ENCODE data around the gene CAV2.

CAV2 gene

GRCh38 chr7:116525298-116525912 is 25.9 kb downstream of the CAV2 start:
- DNase-seq: no peak

DNA sequence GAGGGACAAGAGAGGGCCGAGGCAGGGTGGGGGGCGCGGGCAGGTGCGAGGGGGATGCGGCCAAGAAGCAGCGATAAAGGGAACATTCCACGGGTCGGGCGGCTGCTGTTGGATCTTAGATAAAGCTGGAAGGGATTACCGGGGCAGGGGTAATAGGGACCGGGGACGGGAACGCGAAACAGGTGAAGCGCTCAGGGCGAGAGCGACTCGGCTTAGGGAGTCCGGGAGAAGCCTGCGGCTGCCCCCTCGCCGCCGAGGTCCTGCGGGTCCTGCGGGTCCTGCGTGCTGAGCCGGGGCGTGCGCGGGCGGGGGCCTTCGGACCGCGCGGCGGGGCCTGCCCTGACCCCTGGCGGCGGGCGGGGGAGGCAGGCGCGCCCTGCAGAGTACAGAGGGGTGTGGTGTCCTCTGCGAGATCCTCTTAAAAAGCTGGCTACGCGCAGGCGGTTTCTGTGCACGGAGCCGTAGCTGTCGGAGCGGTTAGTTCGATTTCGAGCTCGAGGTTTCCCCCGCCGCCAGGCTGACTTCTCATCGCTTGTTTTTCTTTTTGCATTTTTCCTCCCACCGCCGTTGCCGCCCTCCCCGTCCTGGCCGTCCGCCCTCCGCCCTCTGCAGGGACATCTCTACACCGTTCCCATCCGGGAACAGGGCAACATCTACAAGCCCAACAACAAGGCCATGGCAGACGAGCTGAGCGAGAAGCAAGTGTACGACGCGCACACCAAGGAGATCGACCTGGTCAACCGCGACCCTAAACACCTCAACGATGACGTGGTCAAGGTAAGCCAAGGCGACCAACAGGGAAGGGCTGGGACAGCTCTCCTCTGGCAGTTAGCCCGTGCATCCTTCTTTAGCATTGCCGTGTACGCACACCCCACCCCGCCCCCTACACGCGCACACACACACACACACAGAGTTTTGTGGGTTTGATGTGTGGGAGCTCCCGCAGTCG is 26.6 kb downstream of the CAV2 start:
- peak; percentile 25 for DNase-seq

DNA sequence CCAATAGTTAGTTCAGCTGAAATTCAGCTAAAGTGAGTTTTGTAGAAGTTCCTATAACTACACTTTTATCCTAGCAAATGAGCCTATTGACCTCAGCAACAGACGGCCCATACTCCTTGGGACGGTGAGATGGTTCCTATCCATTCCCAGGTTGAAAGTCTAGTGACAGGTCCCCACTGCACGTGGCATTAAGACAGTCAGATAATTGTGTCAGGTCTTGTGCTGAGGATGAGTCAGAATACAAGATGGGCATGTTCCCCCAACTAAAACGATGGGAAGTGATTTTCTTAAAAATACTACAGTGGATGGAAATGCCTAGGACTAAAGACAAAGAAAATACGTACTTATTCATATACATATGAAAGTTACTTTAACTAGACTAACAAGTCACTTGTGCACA is 27.4 kb downstream of the CAV2 start:
- no peak for DNase-seq

DNA sequence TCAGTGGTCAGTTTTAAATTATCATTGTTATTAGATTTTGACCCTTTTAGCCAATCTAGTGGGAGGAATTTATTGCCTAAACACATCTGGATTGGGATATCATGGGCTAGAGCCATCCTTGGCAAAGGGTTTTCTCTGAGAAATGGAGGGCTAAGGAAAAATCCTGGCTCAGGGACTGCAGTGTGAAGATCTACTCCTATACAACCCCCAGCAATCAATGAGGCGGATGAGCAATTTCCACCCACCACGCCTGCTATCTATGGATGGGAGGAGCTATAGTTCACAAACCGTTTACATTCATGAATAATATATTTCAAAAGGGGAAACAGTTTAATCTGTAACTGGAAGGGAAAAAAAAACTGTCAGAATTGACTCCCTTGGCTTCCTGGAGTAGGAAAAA is 28.0 kb downstream of the CAV2 start:
- DNase-seq: no peak

DNA sequence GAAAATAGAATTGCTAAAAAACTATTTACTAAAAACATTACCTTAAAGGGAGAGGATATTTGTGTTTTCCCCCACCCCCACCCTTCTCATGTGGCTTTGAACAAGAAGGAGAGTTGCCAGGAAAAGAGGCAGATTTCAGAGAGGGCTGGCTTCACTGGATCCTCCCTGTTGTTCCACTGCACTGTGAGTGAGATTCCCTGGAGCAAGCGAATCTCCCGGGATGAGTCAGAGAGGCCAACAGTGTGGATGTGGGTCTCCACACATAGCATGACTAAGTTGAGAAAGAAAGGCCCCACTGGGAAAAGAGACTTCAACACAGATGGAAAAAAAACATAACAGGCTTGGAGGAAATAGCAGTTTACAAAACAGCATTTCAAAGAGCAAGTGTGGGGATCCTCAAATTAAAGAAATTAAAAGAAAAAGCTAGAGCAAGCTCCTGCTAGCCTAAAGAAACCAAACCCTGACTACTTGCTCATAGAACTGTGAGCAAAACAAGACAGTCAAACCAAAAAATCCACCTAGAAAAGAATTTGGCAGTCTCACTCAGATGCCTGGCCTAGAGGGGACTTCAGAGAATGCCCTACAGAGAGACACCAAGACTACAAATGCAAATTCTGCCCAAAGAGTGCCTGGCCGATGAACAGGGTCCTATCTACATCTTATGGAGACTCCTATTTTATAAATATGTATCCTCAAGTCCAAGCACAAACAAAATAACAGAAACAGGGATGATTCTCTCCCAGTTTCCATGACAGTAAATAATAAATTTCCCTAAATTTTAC is 28.7 kb downstream of the CAV2 start:
- DNase-seq: no peak

DNA sequence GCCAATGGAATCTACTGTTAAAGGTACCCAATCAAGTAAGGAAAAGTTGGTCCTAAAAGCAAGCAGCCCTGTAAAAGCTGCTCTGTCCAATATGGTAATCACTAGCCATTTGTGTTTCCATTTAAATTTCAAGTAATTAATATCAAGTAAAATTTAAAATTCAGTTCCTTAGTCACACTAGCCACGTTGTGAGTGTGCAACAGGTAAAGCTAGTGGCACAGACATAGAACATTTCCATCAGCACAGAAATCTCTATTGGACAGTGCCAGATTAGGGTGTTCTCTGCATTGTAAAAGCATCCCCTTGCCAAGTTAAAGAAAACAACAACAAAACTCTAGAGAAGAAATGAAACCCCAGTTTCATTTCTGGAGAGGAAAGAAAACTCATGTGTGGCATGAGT is 29.7 kb downstream of the CAV2 start:
- no peak for DNase-seq

DNA sequence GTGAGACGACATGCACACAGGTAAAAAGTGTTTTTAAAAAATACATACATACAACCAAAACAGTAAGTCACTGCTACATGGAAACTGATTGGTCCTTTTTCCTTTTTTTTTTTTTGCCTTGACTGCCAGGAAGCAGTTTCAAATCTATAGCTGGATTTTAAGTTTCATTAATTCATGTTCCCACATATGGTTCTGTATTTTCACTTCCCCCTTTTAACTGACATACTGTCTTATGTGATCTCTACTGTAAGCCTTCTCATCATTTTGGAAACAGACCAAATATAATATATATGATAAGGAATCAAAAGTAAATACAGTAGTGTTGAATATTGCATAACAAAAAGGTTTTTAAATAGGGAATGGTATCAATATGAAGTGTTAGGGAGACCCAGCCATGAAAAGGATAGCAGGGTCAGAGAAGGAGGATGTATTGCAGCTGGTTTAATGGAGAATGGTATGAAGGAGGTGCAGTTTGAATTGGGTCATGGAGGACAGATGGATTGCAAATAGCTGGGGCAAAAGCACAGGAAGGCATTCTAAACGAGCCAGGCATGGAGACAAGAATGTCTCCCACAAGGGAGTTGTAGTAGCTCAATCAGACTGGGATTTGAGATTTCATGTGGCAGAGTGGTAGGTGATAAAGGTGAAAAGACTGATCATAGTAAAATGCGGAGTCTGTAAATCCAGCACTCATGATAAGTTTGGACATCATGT is 30.7 kb downstream of the CAV2 start:
- DNase-seq: no peak

- no peak for DNase-seq
Observed at GRCh38 chr7:116532102-116532688, 32.7 kb downstream of the CAV2 start.

DNA sequence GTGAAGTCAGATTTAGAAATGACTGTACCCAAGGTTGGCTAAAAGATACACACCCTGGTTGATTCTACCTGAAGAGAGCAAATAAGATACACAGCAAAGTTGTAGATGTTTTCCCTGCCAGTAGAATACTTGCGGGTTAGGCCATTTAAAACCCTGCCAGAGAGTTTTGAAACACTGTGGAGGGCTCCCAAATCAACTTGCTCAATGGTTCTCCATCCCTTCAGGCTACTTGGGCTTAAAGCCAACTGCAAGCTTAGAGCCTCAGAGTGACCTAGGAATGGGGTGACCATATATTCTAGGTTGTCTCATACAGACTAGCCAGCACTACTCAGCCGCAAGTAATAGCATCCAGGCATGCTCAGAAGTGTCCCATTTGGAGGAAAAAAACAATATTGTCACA is 35.3 kb downstream of the CAV2 start:
- DNase-seq: no peak

GRCh38 chr7:116535416-116535815 is 35.9 kb downstream of the CAV2 start:
- no peak for DNase-seq

GRCh38 chr7:116538138-116538537 is 38.6 kb downstream of the CAV2 start:
- no peak for DNase-seq

- no peak for DNase-seq
Observed at GRCh38 chr7:116539879-116540278, 40.3 kb downstream of the CAV2 start.

DNA sequence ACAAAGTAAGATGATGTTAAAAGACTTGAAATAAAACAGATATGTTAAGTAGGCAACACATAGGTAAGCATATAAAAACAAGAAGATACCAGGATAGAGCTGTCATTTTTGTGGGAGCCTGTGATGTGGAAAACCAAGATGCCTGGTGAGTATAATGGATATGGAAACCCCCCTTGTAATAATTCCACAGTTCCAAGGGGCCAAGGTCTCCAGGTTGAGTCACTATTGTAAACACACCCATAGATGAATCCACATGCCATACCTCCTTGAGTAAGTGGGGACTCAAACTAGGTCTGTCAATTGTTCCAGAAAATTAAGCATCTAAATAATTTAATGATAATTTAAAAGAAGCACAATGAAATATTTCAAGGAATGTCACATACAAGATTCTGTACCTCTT is 41.2 kb downstream of the CAV2 start:
- no peak for DNase-seq

DNA sequence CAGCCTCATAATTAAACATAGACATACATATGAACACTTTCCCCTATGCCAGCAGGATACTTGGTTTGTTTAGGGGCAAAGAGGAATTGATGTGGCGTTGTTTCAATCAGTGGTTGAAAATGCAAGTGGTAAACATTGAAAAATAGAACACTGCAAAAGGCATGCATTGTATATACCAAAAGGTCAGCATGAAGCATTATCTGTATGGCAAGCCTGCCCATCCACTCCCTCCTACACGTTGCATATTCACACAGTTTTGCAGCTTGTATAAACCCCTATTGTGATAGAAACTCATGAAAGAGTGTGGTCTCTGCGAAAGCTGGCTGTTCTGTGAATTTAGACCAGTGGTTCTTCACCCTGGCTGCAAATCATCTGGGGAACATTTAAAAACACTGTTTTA is 42.4 kb downstream of the CAV2 start:
- DNase-seq: no peak

DNA sequence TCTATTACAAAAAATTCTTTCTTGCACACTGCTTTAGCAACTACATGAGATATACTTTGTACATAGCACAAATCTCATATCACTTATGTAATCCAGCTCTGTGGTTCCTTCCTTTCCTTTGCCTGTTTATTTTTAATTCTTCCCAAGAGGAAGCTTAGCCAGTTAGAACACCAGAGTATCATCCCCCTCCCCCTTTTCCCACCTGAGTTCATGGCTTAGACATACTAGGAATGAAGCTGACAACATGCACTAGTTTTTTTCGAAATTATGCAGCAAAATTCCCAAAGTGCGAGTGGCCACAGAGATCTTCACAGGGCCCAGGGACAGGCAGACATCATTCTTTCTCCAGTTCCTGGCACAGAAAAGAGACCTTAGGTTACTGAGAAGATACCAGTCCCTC is 43.1 kb downstream of the CAV2 start:
- no peak for DNase-seq

- no peak for DNase-seq
Observed at GRCh38 chr7:116543664-116544063, 44.1 kb downstream of the CAV2 start.

- no peak for DNase-seq
Observed at GRCh38 chr7:116544487-116544886, 44.9 kb downstream of the CAV2 start.

- DNase-seq: no peak
Observed at GRCh38 chr7:116545411-116545993, 46.0 kb downstream of the CAV2 start.

GRCh38 chr7:116546054-116546453 is 46.5 kb downstream of the CAV2 start:
- DNase-seq: no peak

DNA sequence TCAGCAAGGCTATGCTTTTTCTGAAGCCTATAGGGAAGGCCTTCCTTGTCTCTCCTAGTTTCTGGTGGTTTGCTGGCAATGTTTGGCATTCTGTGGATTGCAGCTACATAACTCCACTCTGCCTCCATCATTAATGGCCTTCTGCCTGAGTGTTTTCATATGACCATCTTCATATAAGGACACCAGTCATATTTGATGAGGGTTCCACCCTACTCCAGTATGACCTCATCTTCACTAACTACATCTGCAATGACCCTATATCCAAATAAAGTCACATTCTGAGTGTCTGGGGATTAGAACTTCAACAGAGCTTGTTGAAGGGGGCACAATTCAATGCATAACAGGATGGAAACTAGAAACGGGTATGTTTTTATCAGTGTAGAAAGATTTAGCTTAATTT is 47.4 kb downstream of the CAV2 start:
- DNase-seq: no peak

- DNase-seq: no peak
Observed at GRCh38 chr7:116547347-116547746, 47.8 kb downstream of the CAV2 start.

DNA sequence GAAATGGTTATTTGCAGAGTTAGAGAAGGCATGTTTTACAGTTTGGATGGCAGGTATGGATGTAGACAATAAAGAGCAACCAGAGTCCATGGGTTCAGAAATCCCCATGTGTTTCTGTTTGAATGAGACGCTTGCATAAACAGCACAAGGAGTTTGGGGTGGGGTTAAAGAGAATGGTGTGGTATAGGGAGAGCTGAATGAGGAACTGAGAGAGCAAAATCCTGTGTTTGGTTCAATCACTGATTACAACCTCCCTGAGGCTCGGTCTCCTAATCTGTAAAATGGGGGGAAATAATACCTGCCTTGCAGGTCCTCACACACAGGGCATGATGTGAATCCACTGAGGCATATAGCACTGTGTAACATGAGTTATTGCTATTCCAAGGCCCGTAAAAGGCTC is 49.0 kb downstream of the CAV2 start:
- no peak for DNase-seq
